NCI-H2081 (cell line): ENCODE measurements around the gene PTPN2.

ENCODE experiments used
- DNase-seq, 2 experiments: peaks; one replicate each; lab custom pipeline; 2025; lab: John Stamatoyannopoulos, UW

Gene PTPN2

GRCh38 chr18:12745095-12745795 lies 138.8 kb downstream of the PTPN2 start:
- DNase-seq, result no peak

GRCh38 chr18:12744103-12744502 lies 139.9 kb downstream of the PTPN2 start:
- peak in 1 of 2 experiments; percentile 37 for DNase-seq

GRCh38 chr18:12742453-12742852 lies 141.6 kb downstream of the PTPN2 start:
- DNase-seq, result no peak
